Liver (tissue), 9 donors: ENCODE results near the gene THTPA. TPM values are rescaled to one million over a fixed set of nuclear protein-coding genes. Genes with fewer than 3 reads are reported as not detected.

ENCODE experiments used
- DNase-seq: peaks from one replicate; pipeline ENCODE4 v3.0.0-alpha.2; 2017; ENCODE audit warnings: low spot score
- H3K27ac ChIP-seq, 2 donors: one replicate each; pipeline ENCODE4 v1.7.0; 2013; ENCODE audit warnings: inconsistent platforms in 2 of 2, low read length in 2 of 2, control low read depth in 1 of 2, low read depth in 1 of 2, mild to moderate bottlenecking in 1 of 2
- H3K27me3 ChIP-seq, 4 donors: one replicate each; pipeline versions ENCODE4 v1.6.1 to v1.7.0; 2013; ENCODE audit warnings: low read length in 3 of 4, inconsistent platforms in 1 of 4, mild to moderate bottlenecking in 1 of 4, moderate library complexity in 1 of 4; ENCODE audit not compliant: control insufficient read depth in 4 of 4, insufficient read depth in 4 of 4
- H3K36me3 ChIP-seq, 4 donors: one replicate each; pipeline versions ENCODE4 v1.6.1 to v1.7.0; 2013; ENCODE audit warnings: low read length in 3 of 4, mild to moderate bottlenecking in 3 of 4, low read depth in 1 of 4, moderate library complexity in 1 of 4; ENCODE audit not compliant: control insufficient read depth in 4 of 4, insufficient read depth in 3 of 4
- H3K4me1 ChIP-seq, 4 donors: one replicate each; pipeline versions ENCODE4 v1.6.1 to v1.7.0; 2013; ENCODE audit warnings: low read length in 3 of 4, mild to moderate bottlenecking in 3 of 4, moderate library complexity in 1 of 4; ENCODE audit not compliant: control insufficient read depth in 4 of 4, insufficient read depth in 4 of 4
- H3K4me3 ChIP-seq, 3 donors: one replicate each; pipeline versions ENCODE4 v1.6.1 to v1.7.0; 2013; ENCODE audit warnings: low read length in 3 of 3, control low read depth in 1 of 3, low read depth in 1 of 3, mild to moderate bottlenecking in 1 of 3
- H3K9ac ChIP-seq, 2 donors: one replicate each; pipeline ENCODE4 v1.7.0; 2013; ENCODE audit warnings: low read length in 2 of 2, mild to moderate bottlenecking in 2 of 2, moderate library complexity in 2 of 2, control low read depth in 1 of 2, low read depth in 1 of 2
- H3K9me3 ChIP-seq, 4 donors: one replicate each; pipeline versions ENCODE4 v1.6.1 to v1.7.0; 2013; ENCODE audit warnings: low read length in 3 of 4; ENCODE audit not compliant: control insufficient read depth in 4 of 4
- ATF3 ChIP-seq: IDR thresholded peaks from 2 replicates; pipeline ENCODE4 v1.6.1; 2016; ENCODE audit warnings: antibody characterized with exemption
- CTCF ChIP-seq: fragments of 150-350 bp; IDR thresholded peaks from 2 replicates; pipeline ENCODE4 v1.5.1; 2017; ENCODE audit warnings: improper control_type of control experiment, low read depth, low read length; ENCODE audit not compliant: missing input control
- EGR1 ChIP-seq, 2 donors: IDR thresholded peaks; 2 replicates each; pipeline ENCODE4 v1.6.1; 2016 to 2018; ENCODE audit warnings: antibody characterized with exemption in 2 of 2, low read depth in 2 of 2
- FOXA1 ChIP-seq: IDR thresholded peaks from 2 replicates; pipeline ENCODE4 v1.6.1; 2016; ENCODE audit warnings: antibody characterized with exemption
- FOXA2 ChIP-seq: IDR thresholded peaks from 2 replicates; pipeline ENCODE4 v1.6.1; 2016; ENCODE audit warnings: antibody characterized with exemption
- GABPA ChIP-seq, 2 donors: IDR thresholded peaks in 1 of 2; conservative IDR thresholded peaks in 1 of 2; 2 replicates each; pipeline ENCODE4 v1.6.1; 2016; ENCODE audit warnings: antibody characterized with exemption in 2 of 2, mild to moderate bottlenecking in 1 of 2, moderate library complexity in 1 of 2
- HNF4A ChIP-seq, 2 donors: conservative IDR thresholded peaks; 2 replicates each; pipeline ENCODE4 v1.6.1; 2016; ENCODE audit warnings: antibody characterized with exemption in 2 of 2, mild to moderate bottlenecking in 2 of 2
- HNF4G ChIP-seq: IDR thresholded peaks from 2 replicates; pipeline ENCODE4 v1.6.1; 2016; ENCODE audit warnings: antibody characterized with exemption
- JUND ChIP-seq, 2 donors: IDR thresholded peaks; 2 replicates each; pipeline ENCODE4 v1.6.1; 2016; ENCODE audit warnings: antibody characterized with exemption in 2 of 2
- MAX ChIP-seq: IDR thresholded peaks from 2 replicates; pipeline ENCODE4 v1.6.1; 2016; ENCODE audit warnings: antibody characterized with exemption
- NR2F2 ChIP-seq: IDR thresholded peaks from 2 replicates; pipeline ENCODE4 v1.6.1; 2016; ENCODE audit warnings: antibody characterized with exemption
- RAD21 ChIP-seq, 2 donors: IDR thresholded peaks; 2 replicates each; pipeline ENCODE4 v1.6.1; 2016; ENCODE audit warnings: antibody characterized with exemption in 2 of 2, mild to moderate bottlenecking in 2 of 2
- REST ChIP-seq: IDR thresholded peaks from 2 replicates; pipeline ENCODE4 v1.6.1; 2016; ENCODE audit warnings: antibody characterized with exemption, mild to moderate bottlenecking
- RXRA ChIP-seq, 2 donors: IDR thresholded peaks; 2 replicates each; pipeline ENCODE4 v1.6.1; 2017 to 2018; ENCODE audit warnings: antibody characterized with exemption in 2 of 2, mild to moderate bottlenecking in 1 of 2
- SP1 ChIP-seq: IDR thresholded peaks from 2 replicates; pipeline ENCODE4 v1.6.1; 2018; ENCODE audit warnings: antibody characterized with exemption, mild to moderate bottlenecking
- TAF1 ChIP-seq: conservative IDR thresholded peaks from 2 replicates; pipeline ENCODE4 v1.6.1; 2016; ENCODE audit warnings: antibody characterized with exemption, mild to moderate bottlenecking
- YY1 ChIP-seq: IDR thresholded peaks from 2 replicates; pipeline ENCODE4 v1.6.1; 2016; ENCODE audit warnings: antibody characterized with exemption, mild to moderate bottlenecking
- ZBTB33 ChIP-seq: IDR thresholded peaks from 2 replicates; pipeline ENCODE4 v1.6.1; 2016; ENCODE audit warnings: antibody characterized with exemption
- WGBS: extraction: QIAGEN DNeasy Blood & Tissue Kit; methylation state at CpG from one replicate; pipeline ENCODE4 v1.1.7; 2013; 5-methylcytosine and 5-hydroxymethylcytosine counted together
- polyA plus RNA-seq, 2 donors: library from polyadenylated mRNA; stranded (reverse) in 1 of 2; unstranded in 1 of 2; fragments of 200-250 nt in 1 of 2; fragments of >200 nt in 1 of 2; fragmentation: Nextera tagmentation in 1 of 2; extraction: Ambion mirVana in 1 of 2; gene quantifications; one replicate each; pipeline versions ENCODE4 v1.2.1 to v1.2.3, GENCODE V29; 2013 to 2015
- total RNA-seq, 2 donors: library from RNA; depleted of rRNA; stranded (reverse); fragments of >200 nt; gene quantifications; one replicate each; pipeline ENCODE4 v1.2.3, GENCODE V29; 2014
- donor health status: healthy.
- donor health status: healthy.
- donor health status: healthy.
- donor health status: healthy.
- donor health status: healthy.

THTPA gene
- total and polyA plus RNA-seq, 4 donors = 7.3 to 19.8 (median 9.9) TPM

GRCh38 chr14:23580948-23581281, 24.8 kb downstream of the THTPA start:
- peaks cover 0 to 6% (median under 1%) of the 10 kb centered on the region in 4 donors for H3K27me3 ChIP-seq
- peaks cover 0 to 11% (median 10%) of the 10 kb centered on the region in 4 donors for H3K4me1 ChIP-seq
- no peak overlapping the region for H3K27ac ChIP-seq
- H3K36me3 ChIP-seq = no peaks in the 10 kb centered on the region
- WGBS = 86% methylated on average over 8 of the region's 8 CpGs
- TF ChIP-seq NR2F2 = no peak
- no peak for TF ChIP-seq RAD21 (IDR thresholded peaks at IDR 0.05)
- no peak for TF ChIP-seq HNF4G
- no peak for TF ChIP-seq CTCF
- no peak for TF ChIP-seq ZBTB33
- no peak for TF ChIP-seq FOXA1
- no peak for TF ChIP-seq GABPA (IDR thresholded peaks at IDR 0.05 in 1 of 2, conservative IDR thresholded peaks at IDR 0.05 in 1 of 2)
- TF ChIP-seq EGR1 (IDR thresholded peaks at IDR 0.05; ENCODE audit: low read depth in 2 of 2) = no peak
- no peak for TF ChIP-seq REST
- DNase-seq = no peak
- no peak overlapping the region for H3K4me3 ChIP-seq
- no peaks in the 10 kb centered on the region for H3K9me3 ChIP-seq
- H3K9ac ChIP-seq = no peak overlapping the region

- Histone ChIP-seq H3K27ac (no peak overlapping the region), H3K9ac (no peak overlapping the region), H3K36me3 (no peaks in the 10 kb centered on the region), H3K27me3 (no peaks in the 10 kb centered on the region), H3K9me3 (no peaks in the 10 kb centered on the region), H3K4me3 (no peak overlapping the region), H3K4me1 (no peaks in the 10 kb centered on the region)
- no peak for DNase-seq
- WGBS = 88% methylated on average over 3 of the region's 3 CpGs
- no peak for TF ChIP-seq JUND (IDR thresholded peaks at IDR 0.05)
- no peak for TF ChIP-seq ZBTB33
- TF ChIP-seq TAF1 = no peak
- no peak for TF ChIP-seq SP1
- TF ChIP-seq HNF4A (conservative IDR thresholded peaks at IDR 0.05) = no peak
- no peak for TF ChIP-seq YY1
- TF ChIP-seq RXRA (IDR thresholded peaks at IDR 0.05) = no peak
- TF ChIP-seq CTCF = no peak
- TF ChIP-seq HNF4G = no peak
- TF ChIP-seq FOXA2 = no peak
- no peak for TF ChIP-seq NR2F2
- TF ChIP-seq RAD21 (IDR thresholded peaks at IDR 0.05) = no peak
- TF ChIP-seq ATF3 = no peak
- no peak for TF ChIP-seq EGR1 (IDR thresholded peaks at IDR 0.05; ENCODE audit: low read depth in 2 of 2)
- no peak for TF ChIP-seq MAX
- TF ChIP-seq FOXA1 = no peak
Measured at GRCh38 chr14:23582906-23583760, 27.1 kb downstream of the THTPA start.
